K562 (cell line): ENCODE results near the gene ZFAND2A. TPM values are rescaled to one million over a fixed set of nuclear protein-coding genes. Genes with fewer than 3 reads are reported as not detected.

ENCODE experiments used
- CC2D1A ChIP-seq: fragments of 450-650 bp; IDR thresholded peaks from 2 replicates; pipeline ENCODE4 v1.6.1; 2017; ENCODE audit warnings: mild to moderate bottlenecking
- CREM ChIP-seq: IDR thresholded peaks from 2 replicates; pipeline ENCODE4 v1.6.1; 2014; ENCODE audit warnings: antibody characterized with exemption, low read depth
- CXXC5 ChIP-seq: fragments of 250-450 bp; sonication (Bioruptor Pico); IDR thresholded peaks from 2 replicates; pipeline ENCODE4 v1.8.0; 2022; ENCODE audit warnings: inconsistent platforms, mild to moderate bottlenecking, moderate library complexity
- FOXA3 ChIP-seq, 2 experiments: fragments of 450-650 bp in 1 of 2; sonication (generic) in 1 of 2; formaldehyde crosslinking; IDR thresholded peaks in 1 of 2; conservative IDR thresholded peaks in 1 of 2; 2 replicates each; pipeline versions ENCODE4 v1.4.0 to v1.8.0; 2020 to 2022; ENCODE audit warnings: mild to moderate bottlenecking in 2 of 2, missing genetic modification reagents in 1 of 2
- HDAC2 ChIP-seq: fragments of 450-650 bp; IDR thresholded peaks from 2 replicates; pipeline ENCODE4 v1.6.1; 2016; ENCODE audit warnings: mild to moderate bottlenecking
- L3MBTL2 ChIP-seq: fragments of 450-650 bp; IDR thresholded peaks from 2 replicates; pipeline ENCODE4 v1.6.1; 2016; ENCODE audit warnings: mild to moderate bottlenecking, moderate library complexity
- NR1H2 ChIP-seq: sonication (generic); formaldehyde crosslinking; IDR thresholded peaks from 2 replicates; pipeline ENCODE4 v1.4.0; 2020; ENCODE audit warnings: mild to moderate bottlenecking, missing genetic modification reagents
- PHF8 ChIP-seq: fragments of 200-600 bp; sonication (generic); IDR thresholded peaks from 2 replicates; pipeline ENCODE4 v1.6.1; 2012; ENCODE audit warnings: mixed run types, mild to moderate bottlenecking, inconsistent platforms, low read length, moderate library complexity, borderline replicate concordance
- SMARCC2 ChIP-seq: fragments of 450-650 bp; IDR thresholded peaks from 2 replicates; pipeline ENCODE4 v1.6.1; 2017; ENCODE audit warnings: antibody characterized with exemption, moderate library complexity, mild to moderate bottlenecking, low read depth
- TARDBP ChIP-seq: fragments of 450-650 bp; IDR thresholded peaks from 2 replicates; pipeline ENCODE4 v1.6.1; 2016
- TEAD4 ChIP-seq, 2 experiments: sonication (generic) in 1 of 2; formaldehyde crosslinking in 1 of 2; IDR thresholded peaks; 2 replicates each; pipeline versions ENCODE4 v1.6.1 to v1.8.0; 2012 to 2022; ENCODE audit warnings: borderline replicate concordance in 1 of 2, inconsistent platforms in 1 of 2, low read length in 1 of 2, mild to moderate bottlenecking in 1 of 2, missing genetic modification reagents in 1 of 2
- ZNF316 ChIP-seq: fragments of 450-650 bp; IDR thresholded peaks from 2 replicates; pipeline ENCODE4 v1.6.1; 2016
- ZNF511 ChIP-seq: sonication (generic); formaldehyde crosslinking; IDR thresholded peaks from 2 replicates; pipeline ENCODE4 v1.8.0; 2022; ENCODE audit warnings: mild to moderate bottlenecking, missing genetic modification reagents
- ZNF707 ChIP-seq: fragments of 250-450 bp; sonication (Bioruptor Pico); conservative IDR thresholded peaks from 2 replicates; pipeline ENCODE4 v1.8.0; 2022; ENCODE audit warnings: inconsistent platforms, mild to moderate bottlenecking, moderate library complexity
- polyA plus RNA-seq, 8 experiments: library from polyadenylated mRNA; depleted of rRNA in 4 of 8; stranded (reverse) in 5 of 8; unstranded in 3 of 8; fragments of >200 nt; fragmentation: Nextera tagmentation in 2 of 8; fragmentation: Illumina TruSeq in 1 of 8; extraction: Ambion mirVana in 2 of 8; extraction: Trizol in 1 of 8; gene quantifications; 2 replicates each; pipeline versions ENCODE4 v1.2.1 to v1.2.3, GENCODE V29; 2011 to 2014; ENCODE audit warnings: inconsistent platforms in 1 of 8, missing spikeins in 1 of 8
- total RNA-seq, 7 experiments: library from RNA; depleted of rRNA in 6 of 7; stranded (reverse); fragments of >200 nt in 6 of 7; fragmentation: Illumina TruSeq in 2 of 7; extraction: Trizol in 2 of 7; gene quantifications; 2 replicates each; pipeline versions ENCODE4 v1.2.1 to v1.2.3, GENCODE V29; 2011 to 2021; ENCODE audit warnings: low replicate concordance in 1 of 7
- TF ChIP-seq, protein P1 (sequence below): fragments of 250-450 bp; sonication (Bioruptor Pico); IDR thresholded peaks from 2 replicates; pipeline ENCODE4 v1.4.0; 2020; ENCODE audit warnings: mild to moderate bottlenecking, moderate library complexity
- TF ChIP-seq, protein P2 (sequence below): fragments of 250-450 bp; sonication (Bioruptor Pico); IDR thresholded peaks from 2 replicates; pipeline ENCODE4 v1.8.0; 2021; ENCODE audit warnings: borderline replicate concordance, mild to moderate bottlenecking, moderate library complexity; ENCODE audit not compliant: poor library complexity, severe bottlenecking

ZFAND2A gene
- total and polyA plus RNA-seq, 9 of the 15 experiments (the other 6 are each of a cell fraction or from before 2014, with no cell fraction given): 16.8 to 56.8 (median 26.1) TPM

DNA sequence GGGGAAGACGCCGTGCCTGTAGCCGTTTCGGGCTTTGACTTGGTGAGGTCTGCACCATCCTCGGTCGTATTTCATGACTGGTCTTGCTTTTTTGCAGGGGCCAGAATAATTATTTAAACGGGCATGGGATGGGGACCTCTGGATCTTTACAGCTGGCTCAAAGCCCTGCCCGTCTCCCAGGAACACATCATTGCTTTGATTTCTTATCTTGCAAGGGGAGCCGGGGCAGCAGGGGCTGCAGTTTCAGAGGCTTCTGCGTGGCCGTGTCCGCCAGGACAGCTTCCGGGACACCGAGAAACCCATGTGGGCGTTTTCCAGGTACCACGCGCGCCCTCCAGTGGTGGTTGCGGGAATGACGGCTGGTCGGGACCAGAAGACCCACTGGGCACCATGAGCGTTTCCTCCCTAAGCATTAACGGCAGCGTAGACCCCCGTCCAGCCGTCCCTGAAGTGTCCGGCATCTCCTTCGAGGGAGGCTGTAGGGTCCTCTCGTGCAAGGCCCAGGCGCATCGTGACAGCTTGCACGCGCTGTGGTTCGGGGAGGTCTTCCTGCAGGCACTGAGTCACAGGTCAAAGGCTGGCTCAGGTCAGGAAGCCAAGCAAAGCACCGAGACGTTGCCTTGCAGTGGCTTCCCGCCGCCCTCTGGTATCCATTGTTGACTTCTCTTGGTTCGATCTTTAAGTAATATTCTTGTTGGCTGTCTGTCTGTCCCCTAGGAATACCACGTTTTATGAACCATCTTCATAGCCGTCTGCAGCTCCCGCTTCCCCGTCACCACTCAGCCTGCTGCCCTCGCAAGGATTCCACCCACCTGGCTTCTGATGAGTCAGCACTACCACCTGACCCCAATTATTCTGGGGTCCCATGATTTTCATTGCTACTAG lies 16.2 kb upstream of the ZFAND2A start (continued):
- TF ChIP-seq, protein P1, sequence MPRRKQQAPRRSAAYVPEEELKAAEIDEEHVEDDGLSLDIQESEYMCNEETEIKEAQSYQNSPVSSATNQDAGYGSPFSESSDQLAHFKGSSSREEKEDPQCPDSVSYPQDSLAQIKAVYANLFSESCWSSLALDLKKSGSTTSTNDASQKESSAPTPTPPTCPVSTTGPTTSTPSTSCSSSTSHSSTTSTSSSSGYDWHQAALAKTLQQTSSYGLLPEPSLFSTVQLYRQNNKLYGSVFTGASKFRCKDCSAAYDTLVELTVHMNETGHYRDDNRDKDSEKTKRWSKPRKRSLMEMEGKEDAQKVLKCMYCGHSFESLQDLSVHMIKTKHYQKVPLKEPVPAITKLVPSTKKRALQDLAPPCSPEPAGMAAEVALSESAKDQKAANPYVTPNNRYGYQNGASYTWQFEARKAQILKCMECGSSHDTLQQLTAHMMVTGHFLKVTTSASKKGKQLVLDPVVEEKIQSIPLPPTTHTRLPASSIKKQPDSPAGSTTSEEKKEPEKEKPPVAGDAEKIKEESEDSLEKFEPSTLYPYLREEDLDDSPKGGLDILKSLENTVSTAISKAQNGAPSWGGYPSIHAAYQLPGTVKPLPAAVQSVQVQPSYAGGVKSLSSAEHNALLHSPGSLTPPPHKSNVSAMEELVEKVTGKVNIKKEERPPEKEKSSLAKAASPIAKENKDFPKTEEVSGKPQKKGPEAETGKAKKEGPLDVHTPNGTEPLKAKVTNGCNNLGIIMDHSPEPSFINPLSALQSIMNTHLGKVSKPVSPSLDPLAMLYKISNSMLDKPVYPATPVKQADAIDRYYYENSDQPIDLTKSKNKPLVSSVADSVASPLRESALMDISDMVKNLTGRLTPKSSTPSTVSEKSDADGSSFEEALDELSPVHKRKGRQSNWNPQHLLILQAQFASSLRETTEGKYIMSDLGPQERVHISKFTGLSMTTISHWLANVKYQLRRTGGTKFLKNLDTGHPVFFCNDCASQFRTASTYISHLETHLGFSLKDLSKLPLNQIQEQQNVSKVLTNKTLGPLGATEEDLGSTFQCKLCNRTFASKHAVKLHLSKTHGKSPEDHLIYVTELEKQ (CRISPR knock-in tag): no peak
- TF ChIP-seq NR1H2 (CRISPR knock-in tag) (0 out of 2 replicates have a peak, but pooled peaks have one; percentile 18), ZNF707 (CRISPR knock-in tag) (no peak), FOXA3 (CRISPR knock-in tag; conservative IDR thresholded peaks at IDR 0.05 in 1 of 2, IDR thresholded peaks at IDR 0.05 in 1 of 2) (0 out of 4 replicates have a peak, but pooled peaks of 1 of the 2 experiments have one; percentile 30), HDAC2 (0 out of 2 replicates have a peak, but pooled peaks have one; percentile 44), CXXC5 (peak; percentile 46; the same call in 1 of the 2 replicates), PHF8 (peak; percentile 43; the same call in 1 of the 2 replicates), TARDBP (peak; percentile 74), L3MBTL2 (peak; percentile 67), CC2D1A (peak; percentile 40; the same call in 1 of the 2 replicates), CREM (peak; percentile 44; the same call in 1 of the 2 replicates), TEAD4 (IDR thresholded peaks at IDR 0.05; ENCODE audit: low read length) (peak; percentile 20; the same call in 1 of the 2 replicates), TEAD4 (CRISPR knock-in tag; IDR thresholded peaks at IDR 0.05; ENCODE audit: borderline replicate concordance) (no peak), SMARCC2 (no peak), ZNF316 (peak; percentile 96), ZNF511 (peak; percentile 48; the same call in 1 of the 2 replicates)
- TF ChIP-seq, protein P2, sequence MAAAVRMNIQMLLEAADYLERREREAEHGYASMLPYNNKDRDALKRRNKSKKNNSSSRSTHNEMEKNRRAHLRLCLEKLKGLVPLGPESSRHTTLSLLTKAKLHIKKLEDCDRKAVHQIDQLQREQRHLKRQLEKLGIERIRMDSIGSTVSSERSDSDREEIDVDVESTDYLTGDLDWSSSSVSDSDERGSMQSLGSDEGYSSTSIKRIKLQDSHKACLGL (CRISPR knock-in tag): no peak
